H1 (cell line): ENCODE results near the gene GSTO2. TPM values are rescaled to one million over a fixed set of nuclear protein-coding genes. Genes with fewer than 3 reads are reported as not detected.

Experiments
- CTCF ChIA-PET: fragments of 300-600 bp; sonication (Branson Sonifier 250); formaldehyde crosslinking; loops from one replicate; lab custom pipeline; 2021; ENCODE audit not compliant: partially characterized antibody; lab: Charles Lee
- POLR2A ChIA-PET: fragments of 300-600 bp; sonication (Branson Sonifier 250); formaldehyde crosslinking; loops from one replicate; lab custom pipeline; 2021; ENCODE audit warnings: inconsistent platforms; ENCODE audit not compliant: partially characterized antibody; lab: Charles Lee
- DNase-seq, 2 experiments: peaks; one replicate each; pipeline versions ENCODE4 v3.0.0 to v3.0.0-alpha.2; 2010 to 2022; ENCODE audit warnings: low spot score in 2 of 2, low read depth in 1 of 2, mixed read lengths in 1 of 2
- FAIRE-seq: peaks from 2 replicates; lab custom pipeline; 2011; peaks lifted over from hg19 to GRCh38; lab: Jason Lieb, UNC
- H2AFZ ChIP-seq: 2 replicates; pipeline ENCODE4 v1.8.1; 2012; ENCODE audit warnings: low read length, inconsistent platforms
- H2AK5ac ChIP-seq: 2 replicates; pipeline ENCODE4 v1.6.1; 2013; ENCODE audit warnings: low read depth, low read length
- H2BK120ac ChIP-seq: replicated peaks from 2 replicates; pipeline ENCODE3; 2013; ENCODE audit warnings: low read depth, low read length, inconsistent platforms
- H2BK12ac ChIP-seq: 2 replicates; pipeline ENCODE4 v1.6.1; 2013; ENCODE audit warnings: low read depth, low read length
- H2BK15ac ChIP-seq: 2 replicates; pipeline ENCODE4 v1.6.1; 2013; ENCODE audit warnings: low read length
- H2BK20ac ChIP-seq: 2 replicates; pipeline ENCODE4 v1.6.1; 2013; ENCODE audit warnings: low read length
- H2BK5ac ChIP-seq: 2 replicates; pipeline ENCODE4 v1.6.1; 2013; ENCODE audit warnings: low read depth, low read length
- H3K14ac ChIP-seq: 2 replicates; pipeline ENCODE4 v1.6.1; 2013; ENCODE audit warnings: inconsistent platforms; ENCODE audit not compliant: insufficient read length
- H3K18ac ChIP-seq: 2 replicates; pipeline ENCODE4 v1.6.1; 2013; ENCODE audit warnings: low read length; ENCODE audit errors: extremely low read depth
- H3K23ac ChIP-seq: 2 replicates; pipeline ENCODE4 v1.6.1; 2013; ENCODE audit warnings: inconsistent platforms; ENCODE audit not compliant: insufficient read length
- H3K23me2 ChIP-seq: 2 replicates; pipeline ENCODE4 v1.6.1; 2013; ENCODE audit warnings: low read depth, low read length
- H3K27ac ChIP-seq: 2 replicates; pipeline ENCODE4 v1.6.1; 2011; ENCODE audit warnings: low read depth, low read length, inconsistent platforms
- H3K27me3 ChIP-seq, 4 experiments: replicated peaks in 1 of 4; 1 replicate in 1 of 4; 2 replicates in 3 of 4; pipeline versions ENCODE4 v1.6.1 to v1.8.1; 2011 to 2013; ENCODE audit warnings: low read length in 3 of 4, mild to moderate bottlenecking in 3 of 4, inconsistent platforms in 2 of 4, mixed read lengths in 2 of 4, moderate library complexity in 1 of 4; ENCODE audit not compliant: control insufficient read depth in 3 of 4, insufficient read depth in 3 of 4; ENCODE audit errors: extremely low read depth in 1 of 4
- H3K36me3 ChIP-seq, 4 experiments: 2 replicates each; pipeline versions ENCODE4 v1.6.1 to v1.8.1; 2011 to 2013; ENCODE audit warnings: mild to moderate bottlenecking in 4 of 4, low read length in 3 of 4, moderate library complexity in 2 of 4, control low read depth in 1 of 4, inconsistent platforms in 1 of 4; ENCODE audit not compliant: insufficient read depth in 4 of 4, control insufficient read depth in 2 of 4
- H3K4ac ChIP-seq: replicated peaks from 2 replicates; pipeline ENCODE3; 2013; ENCODE audit warnings: low read length, low read depth, mixed read lengths, inconsistent platforms; ENCODE audit not compliant: insufficient read length
- H3K4me1 ChIP-seq, 4 experiments: replicated peaks in 1 of 4; 1 replicate in 1 of 4; 2 replicates in 3 of 4; pipeline versions ENCODE4 v1.6.1 to v1.8.1; 2011 to 2013; ENCODE audit warnings: low read length in 3 of 4, inconsistent platforms in 2 of 4, mixed read lengths in 1 of 4; ENCODE audit not compliant: insufficient read depth in 4 of 4, control insufficient read depth in 3 of 4
- H3K4me2 ChIP-seq, 2 experiments: 2 replicates each; pipeline versions ENCODE4 v1.6.1 to v1.8.1; 2011 to 2013; ENCODE audit warnings: low read depth in 2 of 2, low read length in 2 of 2, control low read depth in 1 of 2, inconsistent platforms in 1 of 2, mild to moderate bottlenecking in 1 of 2; ENCODE audit not compliant: insufficient read depth in 1 of 2
- H3K4me3 ChIP-seq, 4 experiments: fragments of 200-600, 300-600 bp in 1 of 4; sonication (generic), shearing (Covaris generic), sonication (Bioruptor Twin) in 1 of 4; 2 replicates each; pipeline versions ENCODE4 v1.5.1 to v1.8.1; 2011 to 2016; ENCODE audit warnings: low read length in 4 of 4, low read depth in 3 of 4, control low read depth in 2 of 4, inconsistent platforms in 2 of 4, mild to moderate bottlenecking in 2 of 4, mixed read lengths in 1 of 4, moderate library complexity in 1 of 4; ENCODE audit not compliant: insufficient read depth in 2 of 4; ENCODE audit errors: extremely low read depth in 1 of 4
- H3K56ac ChIP-seq: replicated peaks from 2 replicates; pipeline ENCODE3; 2013; ENCODE audit warnings: low read depth, mild to moderate bottlenecking, mixed read lengths, low read length, inconsistent platforms; ENCODE audit not compliant: insufficient read length
- H3K79me1 ChIP-seq: 2 replicates; pipeline ENCODE4 v1.6.1; 2013; ENCODE audit warnings: low read depth, low read length, control low read depth
- H3K79me2 ChIP-seq, 2 experiments: 2 replicates each; pipeline versions ENCODE4 v1.6.1 to v1.8.1; 2012 to 2013; ENCODE audit warnings: low read length in 2 of 2, mild to moderate bottlenecking in 2 of 2, inconsistent platforms in 1 of 2; ENCODE audit not compliant: insufficient read depth in 2 of 2, control insufficient read depth in 1 of 2
- H3K9ac ChIP-seq, 4 experiments: replicated peaks in 1 of 4; 1 replicate in 1 of 4; 2 replicates in 3 of 4; pipeline versions ENCODE4 v1.6.1 to v1.8.1; 2011 to 2013; ENCODE audit warnings: low read depth in 3 of 4, low read length in 3 of 4, control low read depth in 2 of 4, mild to moderate bottlenecking in 2 of 4, moderate library complexity in 2 of 4, inconsistent platforms in 1 of 4; ENCODE audit errors: extremely low read depth in 1 of 4
- H3K9me3 ChIP-seq, 2 experiments: 2 replicates each; pipeline versions ENCODE4 v1.6.1 to v1.8.1; 2012 to 2013; ENCODE audit warnings: mild to moderate bottlenecking in 2 of 2, moderate library complexity in 2 of 2, control low read depth in 1 of 2, inconsistent platforms in 1 of 2, low read depth in 1 of 2, low read length in 1 of 2, mixed read lengths in 1 of 2; ENCODE audit not compliant: insufficient read depth in 2 of 2
- H4K20me1 ChIP-seq, 2 experiments: replicated peaks in 1 of 2; 2 replicates each; pipeline versions ENCODE3 to v1.8.1; 2011 to 2013; ENCODE audit warnings: inconsistent platforms in 2 of 2, low read length in 2 of 2, mild to moderate bottlenecking in 1 of 2; ENCODE audit not compliant: insufficient read depth in 2 of 2, control insufficient read depth in 1 of 2
- H4K5ac ChIP-seq: 2 replicates; pipeline ENCODE4 v1.6.1; 2013; ENCODE audit warnings: low read length, low read depth, mixed read lengths, inconsistent platforms; ENCODE audit not compliant: insufficient read length
- H4K8ac ChIP-seq: 2 replicates; pipeline ENCODE4 v1.8.0; 2013; ENCODE audit warnings: mild to moderate bottlenecking, moderate library complexity, low read length, inconsistent platforms; ENCODE audit not compliant: insufficient read depth; ENCODE audit errors: extremely low read depth
- H4K91ac ChIP-seq: replicated peaks from 2 replicates; pipeline ENCODE3; 2013; ENCODE audit warnings: low read length, mixed read lengths, inconsistent platforms; ENCODE audit not compliant: insufficient read length
- ATF2 ChIP-seq: IDR thresholded peaks from 2 replicates; pipeline ENCODE4 v1.6.1; 2012; ENCODE audit warnings: low read length, inconsistent platforms
- CBX8 ChIP-seq: fragments of 300-800, 300-1000 bp; sonication (generic); IDR thresholded peaks from 2 replicates; pipeline ENCODE4 v1.7.1; 2016; ENCODE audit warnings: low read depth, low read length, borderline replicate concordance
- JUN ChIP-seq: IDR thresholded peaks from 2 replicates; pipeline ENCODE4 v1.6.1; 2011; ENCODE audit warnings: low read depth, mild to moderate bottlenecking, improper control_type of control experiment, low read length
- JUND ChIP-seq: IDR thresholded peaks from 2 replicates; pipeline ENCODE4 v1.6.1; 2011; ENCODE audit warnings: mild to moderate bottlenecking, improper control_type of control experiment, low read length
- PHF8 ChIP-seq: fragments of 200-600 bp; sonication (generic); conservative IDR thresholded peaks from 2 replicates; pipeline ENCODE4 v1.7.1; 2012; ENCODE audit warnings: low read depth, mild to moderate bottlenecking, inconsistent platforms, low read length, moderate library complexity
- POU5F1 ChIP-seq: IDR thresholded peaks from 2 replicates; pipeline ENCODE4 v1.6.1; 2011; ENCODE audit warnings: low read depth, mild to moderate bottlenecking, low read length, moderate library complexity
- RXRA ChIP-seq: IDR thresholded peaks from 2 replicates; pipeline ENCODE4 v1.6.1; 2011; ENCODE audit warnings: low read depth, mild to moderate bottlenecking, low read length, moderate library complexity; ENCODE audit not compliant: insufficient read depth
- SIX5 ChIP-seq: IDR thresholded peaks from 2 replicates; pipeline ENCODE4 v1.6.1; 2011; ENCODE audit warnings: mild to moderate bottlenecking, low read depth, low read length
- SP1 ChIP-seq: IDR thresholded peaks from 2 replicates; pipeline ENCODE4 v1.6.1; 2011; ENCODE audit warnings: low read depth, low read length
- TAF1 ChIP-seq: IDR thresholded peaks from 2 replicates; pipeline ENCODE4 v1.6.1; 2011; ENCODE audit warnings: mild to moderate bottlenecking, low read depth, low read length
- WGBS, 2 experiments: shearing (Covaris generic) in 1 of 2; methylation state at CpG; one replicate each; pipeline versions ENCODE4 v1.1.6 to v1.1.7; 2013 to 2015; ENCODE audit warnings: low lambda C conversion rate in 2 of 2, mixed read lengths in 2 of 2, inconsistent platforms in 1 of 2, low coverage in 1 of 2, missing lambda C conversion rate in 1 of 2; ENCODE audit not compliant: insufficient replicate concordance in 2 of 2, insufficient coverage in 1 of 2, insufficient read length in 1 of 2; ENCODE audit errors: extremely low coverage in 1 of 2, missing lambda C conversion rate in 1 of 2; 5-methylcytosine and 5-hydroxymethylcytosine counted together
- polyA plus RNA-seq, 7 experiments: library from polyadenylated mRNA; depleted of rRNA in 3 of 7; stranded (reverse) in 5 of 7; unstranded in 2 of 7; fragments of >200 nt in 5 of 7; fragments of 200-250 nt in 2 of 7; gene quantifications; 1 replicate in 5 of 7; 2 replicates in 1 of 7; 4 replicates in 1 of 7; pipeline versions ENCODE4 v1.2.1 to v1.2.3, GENCODE V29; 2011 to 2013; ENCODE audit warnings: missing spikeins in 2 of 7, mixed read lengths in 2 of 7
- total RNA-seq: library from RNA; stranded (reverse); fragmentation: NEBNext Ultra II Directional; extraction: Animal tissue kit (Norgen Biotek cat#: 25700); gene quantifications from 2 replicates; pipeline ENCODE4 v1.2.1, GENCODE V29; 2021

Gene GSTO2
- total and polyA plus RNA-seq, 2 of the 8 experiments (the other 6 are each of a cell fraction or from before 2014, with no cell fraction given): 13.1 to 41.7 TPM

- H3K4me2 ChIP-seq: peak within 1 kb of the TSS; percentile 86 to 93
- DNase-seq (peak in 1 of 2 experiments; percentile 82), FAIRE-seq (no peak)
- no peak within 1 kb of the TSS for H3K23ac ChIP-seq
- H2BK120ac ChIP-seq: no peak within 1 kb of the TSS
- POLR2A ChIA-PET: interaction anchor here (0.7 to 4.2 kb wide), 18 partner anchors 9 to 355 kb away, joined by 3 to 37 read pairs (median 4); partner anchors contain the start of gene GSTO1
- CTCF ChIA-PET: interaction anchor here (0.7 to 7.3 kb wide), 14 partner anchors 8 to 276 kb away, joined by 3 to 86 read pairs (median 6); partner anchors contain the start of gene CFAP58
- 0% methylated on average over 70 of the region's 70 CpGs; no CpG with 5 or more reads in 1 of the 2 experiments for WGBS, 2 experiments
- H3K4ac ChIP-seq: peak within 1 kb of the TSS; percentile 94
- H2BK20ac ChIP-seq: 0 out of 2 replicates have a peak within 1 kb of the TSS, but pooled peaks have one; percentile 40
- peak within 1 kb of the TSS; percentile 71 for H3K56ac ChIP-seq
- H4K8ac ChIP-seq: peak within 1 kb of the TSS; percentile 93
- peak within 1 kb of the TSS; percentile 96 for H3K18ac ChIP-seq
- H3K79me1 ChIP-seq: peaks cover 15% of the 10 kb centered on the region
- peak within 1 kb of the TSS; percentile 89 for H2BK5ac ChIP-seq
- H2AFZ ChIP-seq: peak within 1 kb of the TSS; percentile 45; the same call in 1 of the 2 replicates
- peaks cover under 1 to 9% of the 10 kb centered on the region in 2 experiments for H4K20me1 ChIP-seq
- peak within 1 kb of the TSS; percentile 73 to 90 (median 80) for H3K4me3 ChIP-seq
- H3K27me3 ChIP-seq: peaks cover 0 to 2% (median 0%) of the 10 kb centered on the region in 4 experiments; a peak in 1 of 7 replicates
- peak within 1 kb of the TSS; percentile 94 for H2BK12ac ChIP-seq
- H2BK15ac ChIP-seq: peak within 1 kb of the TSS; percentile 29; the same call in 1 of the 2 replicates
- H4K91ac ChIP-seq: peak within 1 kb of the TSS; percentile 93
- H2AK5ac ChIP-seq: peak within 1 kb of the TSS; percentile 53; the same call in 1 of the 2 replicates
- H4K5ac ChIP-seq: peak within 1 kb of the TSS; percentile 98
- peaks cover 18 to 32% (median 23%) of the 10 kb centered on the region in 4 experiments for H3K4me1 ChIP-seq
- H3K79me2 ChIP-seq: peaks cover 19 to 46% of the 10 kb centered on the region in 2 experiments
- H3K14ac ChIP-seq: no peak within 1 kb of the TSS
- H3K23me2 ChIP-seq: peaks cover 18% of the 10 kb centered on the region
- peak within 1 kb of the TSS; percentile 74 to 98 (median 84) for H3K9ac ChIP-seq
- H3K9me3 ChIP-seq: no peaks in the 10 kb centered on the region
- H3K27ac ChIP-seq: peak within 1 kb of the TSS; percentile 87
- no peaks in the 10 kb centered on the region for H3K36me3 ChIP-seq
- no peak for TF ChIP-seq CBX8
- TF ChIP-seq SIX5: no peak
- TF ChIP-seq PHF8: peak; percentile 43; the same call in 1 of the 2 replicates
- no peak for TF ChIP-seq JUN
- TF ChIP-seq RXRA: no peak
- TF ChIP-seq SP1: no peak
- no peak for TF ChIP-seq POU5F1
- TF ChIP-seq TAF1: peak; percentile 13; the same call in 1 of the 2 replicates
- no peak for TF ChIP-seq ATF2
- no peak for TF ChIP-seq JUND
Measured at GRCh38 chr10:104337985-104338735, 69.2 kb downstream of the GSTO2 start, which contains the start of gene ITPRIP. Gene ITPRIP, minus strand, starts transcription at chr10:104338465. Its CDS starts 22,414 bp downstream, at chr10:104316051.
